GM19467 (cell line): Measurements from ENCODE around the gene PDLIM7.

Source experiments
- ATAC-seq: cut with Tn5 transposase; IDR thresholded peaks from one replicate; pipeline ENCODE4 v1.9.1; 2021; ENCODE audit warnings: mild to moderate bottlenecking, moderate library complexity; ENCODE audit not compliant: unreplicated experiment

PDLIM7 gene

GRCh38 chr5:177524941-177525655 lies 27.7 kb upstream of the PDLIM7 start:
- ATAC-seq: no peak

- no peak for ATAC-seq
Measured at GRCh38 chr5:177524539-177524900, 27.1 kb upstream of the PDLIM7 start.

GRCh38 chr5:177523711-177524538 lies 26.5 kb upstream of the PDLIM7 start:
- ATAC-seq: no peak

- ATAC-seq: no peak
Measured at GRCh38 chr5:177520916-177521513, 23.6 kb upstream of the PDLIM7 start.

GRCh38 chr5:177520271-177520670 lies 22.9 kb upstream of the PDLIM7 start:
- ATAC-seq: no peak

GRCh38 chr5:177519463-177520235 lies 22.2 kb upstream of the PDLIM7 start:
- no peak for ATAC-seq

- ATAC-seq: peak; percentile 74
Measured at GRCh38 chr5:177516601-177517568, 19.5 kb upstream of the PDLIM7 start, which contains the start of gene DDX41. TSS of gene DDX41 (minus strand) at chr5:177516961. CDS start at chr5:177516945, 16 bp downstream.

GRCh38 chr5:177515580-177515979 lies 18.2 kb upstream of the PDLIM7 start:
- ATAC-seq: no peak

- no peak for ATAC-seq
Measured at GRCh38 chr5:177514541-177514940, 17.1 kb upstream of the PDLIM7 start.

- ATAC-seq: no peak
Measured at GRCh38 chr5:177513500-177513899, 16.1 kb upstream of the PDLIM7 start.

GRCh38 chr5:177512736-177513380 lies 15.5 kb upstream of the PDLIM7 start:
- ATAC-seq: no peak

GRCh38 chr5:177511796-177512675 lies 14.6 kb upstream of the PDLIM7 start:
- ATAC-seq: no peak

- ATAC-seq: no peak
Measured at GRCh38 chr5:177511181-177511580, 13.8 kb upstream of the PDLIM7 start.

GRCh38 chr5:177510567-177511053 lies 13.2 kb upstream of the PDLIM7 start:
- peak; percentile 35 for ATAC-seq

GRCh38 chr5:177509991-177510566 lies 12.7 kb upstream of the PDLIM7 start:
- ATAC-seq: no peak

- no peak for ATAC-seq
Measured at GRCh38 chr5:177509381-177509951, 12.1 kb upstream of the PDLIM7 start, which contains the start of gene DOK3. TSS of gene DOK3 (minus strand) at chr5:177509826. CDS start at chr5:177509540, 286 bp downstream.

- no peak for ATAC-seq
Measured at GRCh38 chr5:177508837-177509236, 11.4 kb upstream of the PDLIM7 start.
